Smooth muscle cell of the brain vasculature (primary cell): ENCODE results near the gene DYSF.

Experiments
- DNase-seq: peaks from one replicate; pipeline ENCODE4 v3.0.0-alpha.2; 2012; ENCODE audit warnings: low read depth, low spot score

Gene DYSF

DNA sequence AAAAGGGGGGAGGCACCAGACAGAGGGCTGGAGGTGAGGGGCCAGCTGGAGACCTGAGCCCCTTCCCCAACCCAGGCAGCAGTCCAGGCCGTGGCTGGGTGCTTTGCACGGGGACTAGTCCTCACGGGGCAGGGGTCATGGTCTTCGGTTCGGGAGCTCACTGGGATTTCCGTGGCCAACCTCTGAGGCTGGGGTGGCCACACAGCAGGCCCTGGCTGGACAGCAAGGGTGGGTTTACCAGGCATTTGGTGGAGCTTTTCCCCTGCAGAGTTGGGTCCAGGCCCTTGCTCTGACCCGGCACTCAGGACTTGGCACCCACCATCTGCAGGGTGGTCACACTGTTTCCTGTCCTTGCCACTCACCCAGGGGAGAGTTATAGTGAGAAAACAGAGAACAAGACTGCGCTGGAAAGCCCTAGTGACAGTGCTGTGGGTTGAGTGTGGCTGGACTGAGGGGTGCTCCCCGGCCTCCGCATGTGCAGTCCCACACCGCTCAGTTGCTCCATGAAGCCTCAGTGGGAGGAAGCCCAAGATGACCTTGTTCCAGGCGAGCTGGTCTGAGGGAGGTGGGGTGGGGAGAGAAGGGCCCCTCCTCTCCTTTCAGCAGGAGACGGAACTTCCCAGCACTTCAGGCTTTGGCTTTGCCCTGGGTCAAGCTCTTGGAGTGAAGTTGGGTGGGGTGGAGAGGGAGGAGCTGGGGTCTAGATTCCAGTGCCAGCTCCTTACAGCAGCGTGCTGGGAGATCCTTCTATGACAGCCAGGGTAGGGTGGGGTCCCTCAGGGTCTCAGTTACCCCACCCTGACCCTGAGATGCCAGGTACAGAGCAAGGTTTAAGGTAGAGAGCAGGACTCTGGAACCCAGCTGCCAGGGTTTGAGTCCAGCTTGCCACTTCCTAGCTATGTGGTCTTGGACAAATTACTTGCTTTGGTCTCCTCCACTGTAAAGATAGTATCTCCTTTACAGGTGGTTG, 219.8 kb downstream of the DYSF start:
- no peak for DNase-seq

DNA sequence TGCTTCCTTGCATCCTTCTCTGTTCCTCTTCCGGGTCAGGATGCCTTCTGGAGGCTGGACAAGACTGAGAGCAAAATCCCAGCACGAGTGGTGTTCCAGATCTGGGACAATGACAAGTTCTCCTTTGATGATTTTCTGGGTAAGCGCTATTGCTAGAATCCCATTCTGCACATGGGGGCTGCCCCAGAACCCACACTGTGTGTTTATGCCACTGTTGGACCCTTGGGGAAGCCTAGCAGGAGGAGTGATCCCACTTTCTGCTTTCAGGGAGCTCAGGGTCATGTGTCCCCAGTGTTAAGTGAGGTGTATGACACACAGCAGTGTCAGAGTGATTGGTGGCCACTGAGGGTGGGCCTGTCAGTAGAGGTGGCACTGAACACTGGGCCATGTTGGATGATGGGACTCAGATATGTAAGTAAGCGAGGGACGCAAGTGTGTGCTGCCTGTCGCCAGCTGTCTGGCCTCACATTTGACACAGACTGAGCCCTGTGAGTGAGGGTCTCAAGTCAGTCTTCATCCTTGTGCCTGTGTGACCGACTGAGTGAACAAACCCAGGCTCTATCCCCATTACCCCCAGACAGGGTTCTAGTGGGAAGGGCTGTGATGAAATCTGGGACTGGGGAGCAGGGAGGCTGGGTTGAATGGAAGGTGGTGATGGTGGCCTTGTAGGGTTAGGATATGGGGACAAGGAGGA, 220.9 kb downstream of the DYSF start:
- DNase-seq: no peak

DNA sequence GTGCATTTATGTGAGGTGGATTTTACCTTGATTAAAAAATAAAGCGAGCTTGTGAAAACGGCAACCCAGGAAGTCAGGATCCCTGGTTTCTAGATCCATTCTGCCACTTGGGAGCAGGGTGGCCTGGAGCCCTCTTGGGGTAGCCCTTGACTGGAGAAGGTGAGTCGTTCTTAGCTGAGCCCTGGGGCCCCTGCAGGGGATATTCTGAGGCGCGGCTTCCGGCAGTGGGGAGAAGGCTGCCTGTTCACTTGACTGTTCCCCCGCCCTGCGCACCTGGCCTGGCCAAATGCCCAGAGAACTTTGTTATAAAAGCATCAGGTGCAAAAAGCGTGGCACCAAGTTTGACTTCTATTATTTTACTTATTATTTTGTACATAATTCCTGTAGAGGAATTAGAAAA, 221.9 kb downstream of the DYSF start:
- no peak for DNase-seq

DNA sequence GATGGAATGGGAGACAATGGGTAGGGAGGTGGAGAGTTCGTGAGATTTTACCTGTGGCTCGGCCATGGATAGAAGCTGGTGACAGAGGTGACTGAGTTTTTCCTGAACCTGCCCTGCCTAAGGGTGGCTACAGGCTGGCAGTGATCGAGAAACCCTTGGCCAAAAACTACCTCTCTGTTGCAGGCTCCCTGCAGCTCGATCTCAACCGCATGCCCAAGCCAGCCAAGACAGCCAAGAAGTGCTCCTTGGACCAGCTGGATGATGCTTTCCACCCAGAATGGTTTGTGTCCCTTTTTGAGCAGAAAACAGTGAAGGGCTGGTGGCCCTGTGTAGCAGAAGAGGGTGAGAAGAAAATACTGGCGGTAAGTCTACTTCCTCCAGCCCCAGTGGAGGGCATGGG, 225.5 kb downstream of the DYSF start:
- no peak for DNase-seq

DNA sequence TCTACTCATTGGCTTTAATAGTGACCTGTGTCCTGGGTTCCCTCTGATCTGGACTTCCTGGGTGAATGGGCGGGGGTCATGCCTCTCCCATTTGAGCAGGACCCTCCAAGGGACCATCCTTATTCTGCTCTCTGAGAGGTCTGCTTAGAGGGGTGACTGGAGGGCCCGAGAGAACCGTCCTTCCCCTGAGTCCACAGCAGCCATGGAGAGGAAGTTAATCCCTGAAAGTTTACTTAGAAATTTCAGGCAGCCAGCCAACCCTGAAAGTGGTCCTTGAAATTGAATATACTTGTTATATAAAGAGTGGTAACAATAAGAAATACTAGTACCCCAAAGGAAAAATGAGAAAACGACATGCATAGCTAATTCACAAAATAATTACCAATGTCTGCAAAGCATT, 226.1 kb downstream of the DYSF start:
- no peak for DNase-seq

DNA sequence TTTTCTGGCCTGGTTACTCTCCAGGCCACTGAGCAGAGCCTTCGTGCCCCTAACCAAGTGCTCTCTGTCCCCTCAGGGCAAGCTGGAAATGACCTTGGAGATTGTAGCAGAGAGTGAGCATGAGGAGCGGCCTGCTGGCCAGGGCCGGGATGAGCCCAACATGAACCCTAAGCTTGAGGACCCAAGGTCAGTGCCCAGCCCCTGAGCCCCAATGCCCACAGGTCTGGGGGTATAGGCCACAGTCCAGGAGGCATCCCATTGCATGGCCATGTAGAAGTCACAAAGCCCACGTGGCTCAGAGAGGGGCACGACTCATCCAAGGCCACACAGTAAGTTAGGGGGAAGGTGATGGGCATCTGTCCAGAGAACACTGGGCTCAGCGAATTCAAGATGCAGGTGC, 227.6 kb downstream of the DYSF start:
- DNase-seq: no peak

DNA sequence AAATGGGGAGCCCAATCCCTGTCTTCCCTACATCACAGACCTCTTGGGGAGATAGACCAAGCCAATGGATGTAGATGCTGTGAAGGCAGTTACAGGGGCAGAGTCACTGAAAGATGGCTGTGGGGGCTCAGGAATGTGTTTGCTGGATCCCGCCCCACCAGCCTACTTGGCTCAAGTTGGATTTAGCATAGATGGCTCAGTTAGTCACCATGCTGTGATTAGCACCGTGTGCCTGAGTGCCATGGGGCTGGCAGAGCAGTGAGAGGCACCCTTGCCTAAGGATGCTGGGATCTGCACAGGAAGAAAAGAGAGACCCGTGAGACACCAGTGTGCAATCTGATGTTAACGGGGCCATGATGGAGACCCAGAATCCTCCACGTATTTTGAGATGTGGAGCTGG, 228.3 kb downstream of the DYSF start:
- DNase-seq: no peak

DNA sequence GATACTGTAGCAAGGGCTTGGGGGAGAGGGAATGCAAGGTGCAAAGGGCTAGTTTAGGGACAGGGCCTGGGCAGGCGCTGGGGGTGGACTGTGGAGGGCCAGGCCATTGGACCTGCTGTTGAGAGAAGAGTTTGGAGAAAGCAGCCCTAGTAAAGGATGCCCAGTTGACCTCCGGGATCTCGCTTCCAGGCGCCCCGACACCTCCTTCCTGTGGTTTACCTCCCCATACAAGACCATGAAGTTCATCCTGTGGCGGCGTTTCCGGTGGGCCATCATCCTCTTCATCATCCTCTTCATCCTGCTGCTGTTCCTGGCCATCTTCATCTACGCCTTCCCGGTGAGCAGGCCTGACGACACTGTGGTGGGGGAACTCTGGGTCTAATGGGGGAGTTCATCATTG, 229.0 kb downstream of the DYSF start:
- no peak for DNase-seq

DNA sequence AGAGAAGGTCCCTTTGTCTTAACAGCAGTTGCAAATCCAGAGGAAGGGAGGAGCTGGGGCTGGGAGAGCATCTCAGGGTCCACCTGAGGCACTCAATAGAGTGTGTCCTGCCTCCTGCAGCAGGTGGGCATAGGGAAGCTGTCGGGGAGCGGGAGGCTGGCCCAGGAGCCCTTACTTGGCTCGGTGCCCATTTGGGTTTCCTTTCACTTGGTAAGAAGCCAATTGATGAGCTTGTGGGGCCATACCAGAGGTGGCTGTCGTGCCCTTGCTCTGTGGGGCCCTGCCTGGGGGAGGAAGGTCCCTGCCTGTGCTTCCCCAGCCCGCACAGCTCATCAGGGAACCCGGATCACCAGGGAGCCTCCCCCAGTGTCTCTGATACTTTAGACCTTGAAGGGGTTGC, 229.7 kb downstream of the DYSF start:
- no peak for DNase-seq

DNA sequence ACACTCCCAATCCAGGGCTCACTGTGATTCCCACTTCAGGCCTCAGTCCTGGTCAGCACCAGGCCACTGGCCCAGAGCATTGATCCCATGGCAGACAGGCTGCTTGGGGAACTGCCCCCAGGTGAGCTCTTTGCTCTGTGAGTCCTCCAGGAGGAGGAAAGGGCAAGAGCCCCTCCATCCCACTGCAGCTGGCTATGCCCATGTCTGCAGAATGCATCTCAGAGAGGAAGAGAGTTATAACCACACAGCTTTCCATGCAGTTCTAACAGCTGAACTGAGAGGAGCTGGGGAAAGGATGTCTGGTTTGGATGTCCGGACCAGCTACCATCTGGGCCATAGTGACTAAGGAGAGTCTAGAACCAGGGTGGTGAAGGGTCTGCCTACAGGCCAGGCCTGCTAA, 230.3 kb downstream of the DYSF start:
- DNase-seq: no peak

DNA sequence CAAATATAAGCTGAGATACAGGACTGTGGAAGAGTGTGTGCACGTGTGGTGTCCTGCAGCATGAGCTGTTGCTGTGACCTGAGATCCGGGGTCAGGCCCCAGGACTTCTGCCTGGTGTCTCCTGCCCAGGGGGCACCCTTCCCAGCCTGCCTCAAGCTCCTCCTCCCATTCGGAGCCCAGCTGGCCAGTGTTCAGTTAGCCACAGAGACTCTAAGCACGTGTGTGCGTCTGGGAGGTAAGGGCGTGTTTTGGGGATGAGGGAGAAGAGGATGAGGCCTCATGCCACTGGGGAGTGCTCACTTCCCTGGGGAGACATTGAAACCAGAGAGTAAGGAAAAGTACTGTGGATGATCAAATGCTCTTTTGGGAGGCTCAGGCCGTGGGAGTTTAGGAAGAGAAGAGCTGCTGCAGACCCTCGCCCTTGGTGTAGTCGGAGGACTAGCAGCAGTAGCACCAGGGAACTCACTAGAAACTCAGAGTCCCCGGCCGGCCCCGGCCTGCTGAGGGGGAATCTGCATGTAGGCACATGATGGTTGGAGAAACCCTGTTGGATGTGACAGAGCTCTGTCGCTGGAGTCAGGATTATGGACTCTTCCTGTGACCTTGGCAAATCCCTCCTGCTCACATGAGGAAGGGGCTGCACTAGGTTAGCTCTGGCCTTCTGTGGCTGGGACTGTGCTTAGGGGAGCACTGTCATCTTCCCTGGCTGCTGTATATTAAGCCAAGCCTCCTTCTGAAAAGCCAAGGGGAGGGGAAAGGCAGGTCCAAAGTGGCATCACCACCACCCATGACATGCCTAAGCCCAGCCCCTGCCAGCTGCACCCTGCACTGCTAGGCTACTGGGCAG, 231.1 kb downstream of the DYSF start:
- no peak for DNase-seq

DNA sequence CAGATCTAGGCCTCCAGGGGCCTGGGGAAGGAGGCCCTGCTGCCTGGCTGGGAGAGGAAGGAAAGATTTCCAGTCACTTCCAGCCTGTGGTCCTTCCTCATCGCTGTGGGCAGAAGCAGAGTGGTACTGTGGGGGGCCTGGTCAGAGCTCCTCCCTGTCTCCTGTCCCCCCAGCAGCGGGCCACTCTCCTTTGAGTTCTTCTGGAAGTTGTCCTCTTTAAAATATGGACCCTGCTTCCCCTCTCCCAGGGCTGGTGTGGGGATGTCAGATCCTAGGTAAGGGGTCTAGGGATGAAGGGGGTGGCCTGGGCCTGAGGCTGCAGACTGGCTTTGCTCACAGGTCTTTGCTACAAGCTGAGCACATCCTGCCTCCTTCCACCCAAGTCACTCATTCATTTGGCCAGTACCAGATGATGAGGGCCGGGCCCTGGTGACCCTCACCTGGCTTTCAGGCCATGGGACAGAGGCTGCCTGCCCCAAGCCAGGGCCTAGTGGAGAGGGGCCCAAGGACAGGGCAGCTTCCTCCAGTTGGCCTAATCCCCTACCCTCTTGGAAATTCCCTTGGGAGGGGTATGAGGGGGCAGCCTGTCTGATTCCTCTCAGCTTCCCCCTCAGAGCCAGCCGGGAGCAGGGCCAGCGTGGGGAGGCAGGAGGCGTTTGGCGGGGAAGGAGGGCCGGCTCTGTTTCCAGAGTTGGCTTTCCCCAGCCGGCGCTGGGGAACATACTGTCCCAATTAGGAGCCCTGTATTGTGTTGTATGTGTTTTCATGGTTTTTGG, 231.9 kb downstream of the DYSF start:
- DNase-seq: no peak

DNA sequence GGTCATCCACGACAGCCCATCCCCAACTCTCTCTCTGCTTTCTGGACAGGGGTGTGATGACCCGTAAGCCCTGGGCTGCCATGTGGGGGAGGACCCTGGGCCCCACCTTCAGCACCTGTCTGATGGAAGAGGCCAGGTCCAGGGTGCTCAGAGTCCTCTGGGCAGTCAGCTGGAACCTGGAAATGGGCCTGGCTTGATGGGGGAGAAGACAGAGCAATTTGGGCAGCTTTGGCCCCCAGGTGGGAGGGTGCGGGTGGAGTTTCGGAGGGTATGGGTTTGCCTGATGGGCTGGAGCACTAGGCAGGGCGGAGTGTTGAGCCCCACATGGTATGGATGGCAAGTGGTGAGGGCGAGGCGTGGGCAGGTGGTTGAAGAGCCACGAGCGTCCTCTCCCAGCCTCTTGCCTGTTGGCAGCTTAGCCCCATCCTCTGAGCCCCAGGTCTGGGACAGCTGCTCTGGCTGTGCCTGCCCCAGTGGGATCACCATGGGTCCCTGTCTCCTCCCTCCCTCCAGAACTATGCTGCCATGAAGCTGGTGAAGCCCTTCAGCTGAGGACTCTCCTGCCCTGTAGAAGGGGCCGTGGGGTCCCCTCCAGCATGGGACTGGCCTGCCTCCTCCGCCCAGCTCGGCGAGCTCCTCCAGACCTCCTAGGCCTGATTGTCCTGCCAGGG, 232.7 kb downstream of the DYSF start:
- DNase-seq: no peak

DNA sequence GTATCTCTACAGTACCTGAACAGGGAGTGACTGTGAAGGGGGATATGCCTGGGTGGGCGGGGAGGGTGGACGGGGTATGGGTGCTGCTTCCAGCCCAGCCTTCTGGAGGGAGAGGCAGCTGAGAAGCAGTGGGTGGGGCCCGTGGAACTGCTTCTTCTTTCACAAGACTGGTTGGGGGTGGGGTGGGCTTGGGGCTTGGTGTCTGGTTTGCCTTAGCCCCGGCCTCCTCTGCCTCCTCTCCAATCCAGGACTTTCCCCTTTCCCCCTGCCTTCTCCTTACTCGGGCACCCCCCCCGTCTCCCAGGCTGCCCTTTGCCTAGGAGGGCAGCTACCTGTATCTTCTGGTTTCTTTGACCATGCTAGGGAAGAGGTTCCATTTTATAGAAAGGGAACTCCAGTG, 233.4 kb downstream of the DYSF start:
- DNase-seq: no peak

DNA sequence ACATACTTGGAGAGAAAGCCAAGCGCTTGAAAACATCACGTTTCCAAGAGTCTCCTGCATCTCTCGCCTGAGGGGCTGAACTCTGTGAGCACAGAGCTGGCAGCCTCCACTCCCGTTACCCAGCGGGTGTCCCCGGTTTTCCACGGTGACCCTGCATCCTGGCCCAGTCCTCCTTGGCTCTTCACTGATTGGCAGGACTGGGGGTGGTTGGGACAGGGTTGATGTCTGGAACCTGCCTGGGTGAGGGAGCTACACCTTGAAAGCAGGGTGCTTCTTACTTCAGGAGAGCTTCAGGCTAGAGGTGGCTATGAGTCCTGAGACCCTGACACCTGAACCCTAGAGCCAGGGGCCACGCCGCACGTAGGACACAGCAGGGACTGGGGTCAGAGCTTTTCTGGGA, 234.1 kb downstream of the DYSF start:
- DNase-seq: no peak

DNA sequence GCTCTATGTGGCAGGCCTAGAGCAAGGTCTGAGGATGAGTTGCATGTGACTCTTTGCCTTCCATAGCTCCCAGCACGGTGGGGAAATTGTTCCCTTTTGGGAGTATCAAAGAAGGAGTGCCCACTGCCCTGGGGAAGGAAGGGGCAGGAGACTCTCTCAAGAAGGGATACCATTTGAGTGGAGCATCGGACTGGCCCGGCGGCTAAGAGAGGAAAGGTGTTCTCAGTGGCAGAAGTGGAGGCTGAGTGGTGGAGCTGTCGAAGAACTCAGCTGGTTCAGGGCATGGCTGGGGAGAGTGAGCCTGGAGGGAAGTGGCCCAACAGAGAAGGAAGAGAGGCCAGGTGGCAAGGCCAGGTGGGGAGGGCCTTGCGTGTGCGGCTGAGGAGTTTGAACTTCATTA, 235.2 kb downstream of the DYSF start:
- DNase-seq: no peak

DNA sequence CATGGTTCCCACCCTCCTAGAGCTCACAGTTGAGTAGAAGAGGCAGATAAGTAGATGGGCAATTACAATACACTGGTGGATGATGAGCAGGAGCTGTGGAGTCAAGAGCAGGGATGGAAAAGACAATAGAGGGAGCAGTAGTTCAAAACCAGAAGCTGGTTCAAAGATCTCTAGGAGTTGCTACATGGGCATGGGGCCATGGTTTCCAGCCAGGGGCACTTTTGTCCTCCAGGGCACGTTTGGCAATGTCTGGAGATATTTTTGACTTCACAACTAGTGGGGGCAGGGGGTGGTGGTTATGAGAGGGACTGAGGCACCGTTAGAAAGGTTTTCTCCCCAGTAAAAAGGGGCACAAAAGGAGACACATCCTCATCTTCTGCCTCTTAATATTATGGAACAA, 236.0 kb downstream of the DYSF start:
- no peak for DNase-seq

DNA sequence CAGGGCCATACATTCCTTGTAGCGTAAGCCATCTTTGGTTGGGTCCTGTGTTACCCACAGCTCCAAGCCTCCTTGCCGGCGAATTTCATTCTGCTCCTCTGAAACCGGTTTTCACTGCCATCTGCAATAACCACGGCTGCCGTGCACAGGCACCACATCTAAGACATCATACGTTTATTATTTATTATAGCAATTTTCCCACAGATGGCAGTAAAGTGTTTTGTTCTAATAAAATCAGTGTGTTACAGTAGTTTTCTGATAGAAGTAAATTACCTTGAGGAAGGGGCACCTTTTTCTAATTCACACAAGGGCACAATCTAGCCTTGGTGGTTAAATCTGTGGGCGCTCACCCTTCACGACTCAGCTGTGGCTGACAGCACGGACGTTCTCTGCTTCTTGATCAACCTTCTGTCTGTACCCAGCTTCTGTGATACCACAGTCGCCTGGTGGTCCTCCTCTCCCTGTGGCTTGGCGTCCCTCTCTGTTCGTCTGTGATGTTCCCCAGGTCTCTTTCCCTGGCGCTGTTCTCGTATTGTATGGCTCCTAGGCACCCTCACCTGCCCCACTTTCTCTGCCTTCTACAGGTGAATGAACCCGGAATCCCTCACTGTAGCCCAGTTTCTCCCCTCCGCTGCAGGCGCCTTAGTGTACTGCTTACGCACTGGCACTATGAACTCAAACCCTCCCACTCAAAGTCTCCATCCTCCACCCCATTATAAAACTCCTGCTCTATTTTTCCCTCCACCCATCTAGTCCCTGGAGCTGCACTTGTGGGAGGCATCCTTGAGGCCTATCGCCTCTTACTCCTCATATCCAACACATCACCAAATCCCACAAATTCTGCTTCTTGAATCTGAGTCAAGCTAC, 236.8 kb downstream of the DYSF start:
- DNase-seq: no peak

DNA sequence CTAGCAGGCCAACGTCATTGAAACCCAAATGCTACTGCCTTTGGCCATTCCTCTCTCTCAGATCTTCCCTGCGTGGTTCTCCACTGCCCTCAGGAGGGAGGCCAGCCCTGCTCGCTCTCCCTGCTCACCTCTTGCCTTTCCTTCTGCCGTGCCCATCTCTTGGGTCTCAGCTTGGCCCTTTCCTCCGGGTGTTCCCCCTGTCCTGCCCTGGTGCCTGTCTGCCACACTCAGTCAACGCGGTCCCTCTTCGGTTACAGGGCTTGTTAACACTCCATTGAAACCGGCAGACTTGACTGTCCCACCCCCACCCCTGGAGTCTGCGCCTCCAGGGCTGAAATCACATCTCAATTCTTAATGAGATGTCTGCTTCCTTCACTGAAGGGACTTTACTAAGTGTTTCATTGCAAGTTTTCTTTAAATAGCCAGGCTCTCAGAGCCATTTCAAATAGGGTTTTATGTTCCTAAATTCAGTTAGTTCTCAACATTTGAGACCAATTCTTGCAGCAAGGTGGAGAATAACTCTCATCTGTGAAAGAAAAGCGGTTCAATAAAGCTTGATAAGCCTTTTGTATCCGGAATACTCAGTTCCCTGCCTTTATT, 237.6 kb downstream of the DYSF start:
- DNase-seq: no peak
